ENCODE measurements around the gene UNC13B.
A peak's percentile ranks its signal among the peaks of the same experiment; 100 is the strongest.
"Not testable (repeated sequence)": the region's sequence is repeated elsewhere in the genome, so short reads cannot be mapped to it uniquely, and the experiment has no call there.

The UNC13B gene

GRCh38 chr9:35406183-35406959 is 244.6 kb downstream of the UNC13B start:
- Mint-ChIP-seq H3K36me3 (no peaks in the 10 kb centered on the region), H3K27me3 (peaks cover 14% of the 10 kb centered on the region), H3K4me1 (ENCODE audit: low read depth) (peaks cover 5% of the 10 kb centered on the region), H3K9me3 (ENCODE audit: low read depth) (no peaks in the 10 kb centered on the region), H3K4me3 (peak overlapping the region; percentile 56), H3K27ac (no peak overlapping the region)

- H3K27me3 Mint-ChIP-seq: peaks cover 17% of the 10 kb centered on the region
Measured at GRCh38 chr9:35407846-35408245, 246.0 kb downstream of the UNC13B start.

GRCh38 chr9:35409434-35409833 is 247.6 kb downstream of the UNC13B start:
- not testable (repeated sequence) for H3K4me1 Mint-ChIP-seq (ENCODE audit: low read depth); H3K36me3 Mint-ChIP-seq; H3K9me3 Mint-ChIP-seq (ENCODE audit: low read depth); H3K4me3 Mint-ChIP-seq; H3K27ac Mint-ChIP-seq
- H3K27me3 Mint-ChIP-seq: peaks cover 17% of the 10 kb centered on the region

More at GRCh38 chr9:35407846-35408245, 246.0 kb downstream of the UNC13B start:
- no peak overlapping the region for H3K27ac Mint-ChIP-seq
- no peaks in the 10 kb centered on the region for H3K36me3 Mint-ChIP-seq
- peaks cover 5% of the 10 kb centered on the region for H3K4me1 Mint-ChIP-seq (ENCODE audit: low read depth)
- H3K4me3 Mint-ChIP-seq: no peak overlapping the region
- H3K9me3 Mint-ChIP-seq (ENCODE audit: low read depth): no peaks in the 10 kb centered on the region

- Mint-ChIP-seq H3K9me3 (ENCODE audit: low read depth) (no peaks in the 10 kb centered on the region), H3K4me3 (no peak overlapping the region), H3K27me3 (peaks cover 24% of the 10 kb centered on the region), H3K4me1 (ENCODE audit: low read depth) (no peaks in the 10 kb centered on the region), H3K27ac (no peak overlapping the region), H3K36me3 (peaks cover 2% of the 10 kb centered on the region)
Measured at GRCh38 chr9:35414889-35415288, 253.1 kb downstream of the UNC13B start.

- Mint-ChIP-seq H3K4me1 (ENCODE audit: low read depth) (no peaks in the 10 kb centered on the region), H3K4me3 (no peak overlapping the region), H3K9me3 (ENCODE audit: low read depth) (no peaks in the 10 kb centered on the region), H3K27ac (no peak overlapping the region), H3K27me3 (peaks cover 28% of the 10 kb centered on the region), H3K36me3 (peaks cover 2% of the 10 kb centered on the region)
Measured at GRCh38 chr9:35415402-35416097, 253.7 kb downstream of the UNC13B start.

- no peak overlapping the region for H3K4me3 Mint-ChIP-seq
- peaks cover 28% of the 10 kb centered on the region for H3K27me3 Mint-ChIP-seq
- peaks cover 2% of the 10 kb centered on the region for H3K36me3 Mint-ChIP-seq
- H3K9me3 Mint-ChIP-seq (ENCODE audit: low read depth): no peaks in the 10 kb centered on the region
- H3K4me1 Mint-ChIP-seq (ENCODE audit: low read depth): no peaks in the 10 kb centered on the region
- H3K27ac Mint-ChIP-seq: no peak overlapping the region
Measured at GRCh38 chr9:35416098-35416427, 254.3 kb downstream of the UNC13B start.

GRCh38 chr9:35422346-35422745 is 260.5 kb downstream of the UNC13B start:
- Mint-ChIP-seq H3K9me3 (ENCODE audit: low read depth) (no peaks in the 10 kb centered on the region), H3K36me3 (peaks cover 2% of the 10 kb centered on the region), H3K4me1 (ENCODE audit: low read depth) (no peaks in the 10 kb centered on the region), H3K27ac (no peak overlapping the region), H3K4me3 (no peak overlapping the region), H3K27me3 (peaks cover 17% of the 10 kb centered on the region)

GRCh38 chr9:35422753-35423152 is 260.9 kb downstream of the UNC13B start:
- Mint-ChIP-seq H3K36me3 (peaks cover 2% of the 10 kb centered on the region), H3K4me3 (no peak overlapping the region), H3K27me3 (peaks cover 17% of the 10 kb centered on the region), H3K9me3 (ENCODE audit: low read depth) (no peaks in the 10 kb centered on the region), H3K4me1 (ENCODE audit: low read depth) (no peaks in the 10 kb centered on the region), H3K27ac (no peak overlapping the region)

GRCh38 chr9:35423499-35423898 is 261.7 kb downstream of the UNC13B start:
- peaks cover 5% of the 10 kb centered on the region for H3K36me3 Mint-ChIP-seq
- H3K27me3 Mint-ChIP-seq: peaks cover 18% of the 10 kb centered on the region
- no peaks in the 10 kb centered on the region for H3K4me1 Mint-ChIP-seq (ENCODE audit: low read depth)
- no peak overlapping the region for H3K4me3 Mint-ChIP-seq
- peaks cover 6% of the 10 kb centered on the region for H3K9me3 Mint-ChIP-seq (ENCODE audit: low read depth)
- no peak overlapping the region for H3K27ac Mint-ChIP-seq

- Mint-ChIP-seq H3K36me3 (peaks cover 11% of the 10 kb centered on the region), H3K27me3 (peaks cover 18% of the 10 kb centered on the region), H3K4me1 (ENCODE audit: low read depth) (no peaks in the 10 kb centered on the region), H3K9me3 (ENCODE audit: low read depth) (peaks cover 12% of the 10 kb centered on the region), H3K4me3 (no peak overlapping the region), H3K27ac (no peak overlapping the region)
Measured at GRCh38 chr9:35424356-35425352, 262.8 kb downstream of the UNC13B start.

- no peaks in the 10 kb centered on the region for H3K4me1 Mint-ChIP-seq (ENCODE audit: low read depth)
- peaks cover 15% of the 10 kb centered on the region for H3K27me3 Mint-ChIP-seq
- H3K9me3 Mint-ChIP-seq (ENCODE audit: low read depth): peaks cover 12% of the 10 kb centered on the region
- no peak overlapping the region for H3K27ac Mint-ChIP-seq
- H3K36me3 Mint-ChIP-seq: peaks cover 11% of the 10 kb centered on the region
- no peak overlapping the region for H3K4me3 Mint-ChIP-seq
Measured at GRCh38 chr9:35426627-35427026, 264.8 kb downstream of the UNC13B start.

- H3K27ac Mint-ChIP-seq: no peak overlapping the region
- H3K27me3 Mint-ChIP-seq: peaks cover 17% of the 10 kb centered on the region
- H3K4me1 Mint-ChIP-seq (ENCODE audit: low read depth): no peaks in the 10 kb centered on the region
- H3K4me3 Mint-ChIP-seq: no peak overlapping the region
- peaks cover 11% of the 10 kb centered on the region for H3K36me3 Mint-ChIP-seq
- peaks cover 12% of the 10 kb centered on the region for H3K9me3 Mint-ChIP-seq (ENCODE audit: low read depth)
Measured at GRCh38 chr9:35431467-35431866, 269.7 kb downstream of the UNC13B start.

- no peak overlapping the region for H3K4me3 Mint-ChIP-seq
- peaks cover 11% of the 10 kb centered on the region for H3K36me3 Mint-ChIP-seq
- peaks cover 17% of the 10 kb centered on the region for H3K27me3 Mint-ChIP-seq
- H3K27ac Mint-ChIP-seq: no peak overlapping the region
- peaks cover 12% of the 10 kb centered on the region for H3K9me3 Mint-ChIP-seq (ENCODE audit: low read depth)
- H3K4me1 Mint-ChIP-seq (ENCODE audit: low read depth): no peaks in the 10 kb centered on the region
Measured at GRCh38 chr9:35432076-35432475, 270.3 kb downstream of the UNC13B start.

GRCh38 chr9:35436933-35437332 is 275.1 kb downstream of the UNC13B start:
- no peaks in the 10 kb centered on the region for H3K9me3 Mint-ChIP-seq (ENCODE audit: low read depth)
- H3K4me3 Mint-ChIP-seq: no peak overlapping the region
- peaks cover 6% of the 10 kb centered on the region for H3K27me3 Mint-ChIP-seq
- no peak overlapping the region for H3K27ac Mint-ChIP-seq
- no peaks in the 10 kb centered on the region for H3K36me3 Mint-ChIP-seq
- no peaks in the 10 kb centered on the region for H3K4me1 Mint-ChIP-seq (ENCODE audit: low read depth)

- Mint-ChIP-seq H3K4me3 (no peak overlapping the region), H3K27ac (no peak overlapping the region), H3K9me3 (ENCODE audit: low read depth) (no peaks in the 10 kb centered on the region), H3K4me1 (ENCODE audit: low read depth) (no peaks in the 10 kb centered on the region), H3K36me3 (no peaks in the 10 kb centered on the region), H3K27me3 (peaks cover 7% of the 10 kb centered on the region)
Measured at GRCh38 chr9:35446012-35446411, 284.2 kb downstream of the UNC13B start.
